ENCODE data around the gene MPHOSPH9.
"Not testable (repeated sequence)": the region's sequence is repeated elsewhere in the genome, so short reads cannot be mapped to it uniquely, and the experiment has no call there.

MPHOSPH9 gene

GRCh38 chr12:123253641-123254459 is 20.9 kb upstream of the MPHOSPH9 start:
- DNase-seq = no peak

GRCh38 chr12:123252365-123252764 is 19.4 kb upstream of the MPHOSPH9 start:
- DNase-seq = not testable (repeated sequence)

GRCh38 chr12:123251403-123252076 is 18.6 kb upstream of the MPHOSPH9 start:
- DNase-seq = no peak

GRCh38 chr12:123250471-123251383 is 17.8 kb upstream of the MPHOSPH9 start:
- no peak for DNase-seq

- DNase-seq = not testable (repeated sequence)
These were observed 16.2 kb upstream of the MPHOSPH9 start for GRCh38 chr12:123248996-123249741.

GRCh38 chr12:123248129-123248528 is 15.2 kb upstream of the MPHOSPH9 start:
- DNase-seq = not testable (repeated sequence)

- DNase-seq = no peak
These were observed 12.7 kb upstream of the MPHOSPH9 start for GRCh38 chr12:123245678-123246077.

- DNase-seq = no peak
These were observed 10.8 kb upstream of the MPHOSPH9 start for GRCh38 chr12:123243671-123244262.

- DNase-seq = peak; percentile 46 to 53
These were observed 9.4 kb upstream of the MPHOSPH9 start for GRCh38 chr12:123242116-123242904.

- DNase-seq = no peak
These were observed 6.0 kb upstream of the MPHOSPH9 start for GRCh38 chr12:123238961-123239360.

- DNase-seq = no peak
These were observed 5.4 kb upstream of the MPHOSPH9 start for GRCh38 chr12:123238330-123238682.

GRCh38 chr12:123237646-123238329 is 4.8 kb upstream of the MPHOSPH9 start:
- DNase-seq = peak; percentile 51 to 73

- DNase-seq = no peak
These were observed 766 bp upstream of the MPHOSPH9 start for GRCh38 chr12:123233505-123234308.

GRCh38 chr12:123232472-123232806 is 502 bp downstream of the MPHOSPH9 start:
- DNase-seq = no peak

GRCh38 chr12:123231931-123232330 is 1.0 kb downstream of the MPHOSPH9 start:
- no peak for DNase-seq

GRCh38 chr12:123229051-123229450 is 3.9 kb downstream of the MPHOSPH9 start:
- DNase-seq = peak; percentile 51 to 56

GRCh38 chr12:123227581-123228258 is 5.2 kb downstream of the MPHOSPH9 start:
- DNase-seq = no peak

- no peak for DNase-seq
These were observed 7.5 kb downstream of the MPHOSPH9 start for GRCh38 chr12:123225443-123225842.

GRCh38 chr12:123223241-123223668 is 9.7 kb downstream of the MPHOSPH9 start:
- peak; percentile 69 for DNase-seq

Data from Kasumi-1 (cell line).